GM21576 (cell line): ENCODE measurements around the gene MFAP3L.
A peak's percentile ranks its signal among the peaks of the same experiment; 100 is the strongest.

Experiments used
- ATAC-seq: cut with Tn5 transposase; IDR thresholded peaks from one replicate; pipeline ENCODE4 v1.9.1; 2021; ENCODE audit warnings: mild to moderate bottlenecking, moderate library complexity; ENCODE audit not compliant: unreplicated experiment

MFAP3L gene

GRCh38 chr4:170025523-170026252, 507 bp downstream of the MFAP3L start:
- no peak for ATAC-seq

- ATAC-seq, result no peak
Observed at GRCh38 chr4:170022211-170022610, 4.0 kb downstream of the MFAP3L start.

- no peak for ATAC-seq
Observed at GRCh38 chr4:170017252-170017651, 8.9 kb downstream of the MFAP3L start.

GRCh38 chr4:170015285-170015684, 10.9 kb downstream of the MFAP3L start:
- ATAC-seq, result no peak

GRCh38 chr4:170014359-170015011, 11.7 kb downstream of the MFAP3L start:
- ATAC-seq, result no peak

- no peak for ATAC-seq
Observed at GRCh38 chr4:170012629-170012958, 13.6 kb downstream of the MFAP3L start.

- ATAC-seq, result no peak
Observed at GRCh38 chr4:170011921-170012628, 14.1 kb downstream of the MFAP3L start.

GRCh38 chr4:170009291-170009690, 16.9 kb downstream of the MFAP3L start:
- ATAC-seq, result no peak

- ATAC-seq, result no peak
Observed at GRCh38 chr4:170008801-170009200, 17.4 kb downstream of the MFAP3L start.

GRCh38 chr4:170008371-170008770, 17.8 kb downstream of the MFAP3L start:
- ATAC-seq, result peak; percentile 51

GRCh38 chr4:170007113-170007512, 19.1 kb downstream of the MFAP3L start:
- ATAC-seq, result no peak

GRCh38 chr4:170005472-170005871, 20.7 kb downstream of the MFAP3L start:
- ATAC-seq, result no peak

- ATAC-seq, result no peak
Observed at GRCh38 chr4:170004651-170005295, 21.4 kb downstream of the MFAP3L start.

GRCh38 chr4:170003071-170004070, 22.8 kb downstream of the MFAP3L start:
- ATAC-seq, result no peak

- no peak for ATAC-seq
Observed at GRCh38 chr4:170001745-170002267, 24.4 kb downstream of the MFAP3L start.

GRCh38 chr4:170001011-170001744, 25.0 kb downstream of the MFAP3L start:
- ATAC-seq, result no peak

- no peak for ATAC-seq
Observed at GRCh38 chr4:169999923-170000322, 26.3 kb downstream of the MFAP3L start.

GRCh38 chr4:169998981-169999380, 27.2 kb downstream of the MFAP3L start:
- ATAC-seq, result no peak
